Peyer's patch (tissue), 4 donors: ENCODE measurements around the gene PRR7.

Experiments used
- POLR2A ChIP-seq, 2 donors: fragments of 450-650 bp; IDR thresholded peaks; one replicate each; pipeline ENCODE4 v1.5.1; 2017; ENCODE audit warnings: antibody characterized with exemption in 2 of 2, mild to moderate bottlenecking in 2 of 2, moderate library complexity in 2 of 2
- TF ChIP-seq, protein P1 (sequence below), 6 experiments: fragments of 450-650 bp in 4 of 6; fragments of 200-600 bp in 2 of 6; sonication (generic) in 1 of 6; IDR thresholded peaks; one replicate each; pipeline ENCODE4 v1.5.1; 2017 to 2019; ENCODE audit warnings: antibody characterized with exemption in 6 of 6, mild to moderate bottlenecking in 3 of 6, moderate library complexity in 1 of 6

DNA sequence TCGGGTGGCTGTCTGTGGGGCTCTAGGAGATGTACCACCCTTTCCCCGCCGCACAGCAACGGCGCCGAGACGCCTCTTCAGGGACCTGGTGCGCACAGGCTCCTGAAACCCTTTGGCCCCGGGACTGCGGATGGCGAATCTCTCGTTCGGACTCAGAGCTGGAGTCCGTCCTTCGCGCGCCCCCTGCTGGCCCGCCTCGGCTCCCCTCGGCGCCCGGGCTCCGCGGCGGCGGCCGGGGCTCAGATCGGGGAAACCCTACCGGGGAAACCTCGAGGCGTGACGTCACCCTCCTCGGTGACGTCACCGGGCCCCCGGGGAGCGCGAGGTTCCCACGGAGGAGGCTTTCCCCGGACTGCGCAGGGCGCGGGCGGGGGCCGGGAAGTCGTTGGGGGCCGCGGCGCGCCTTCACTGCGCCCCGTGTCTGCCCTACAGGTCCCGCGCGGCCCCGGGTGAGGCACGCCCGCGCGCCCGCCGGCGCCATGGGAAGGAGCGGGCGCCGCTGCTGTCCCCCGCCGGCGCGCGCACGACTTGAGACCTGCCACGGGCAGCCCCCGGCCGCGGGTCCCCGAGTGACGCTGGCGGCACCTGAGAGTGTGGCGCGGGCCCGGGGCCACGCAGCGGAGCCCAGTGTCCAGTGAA lies 7.9 kb downstream of the PRR7 start:
- TF ChIP-seq, protein P1, sequence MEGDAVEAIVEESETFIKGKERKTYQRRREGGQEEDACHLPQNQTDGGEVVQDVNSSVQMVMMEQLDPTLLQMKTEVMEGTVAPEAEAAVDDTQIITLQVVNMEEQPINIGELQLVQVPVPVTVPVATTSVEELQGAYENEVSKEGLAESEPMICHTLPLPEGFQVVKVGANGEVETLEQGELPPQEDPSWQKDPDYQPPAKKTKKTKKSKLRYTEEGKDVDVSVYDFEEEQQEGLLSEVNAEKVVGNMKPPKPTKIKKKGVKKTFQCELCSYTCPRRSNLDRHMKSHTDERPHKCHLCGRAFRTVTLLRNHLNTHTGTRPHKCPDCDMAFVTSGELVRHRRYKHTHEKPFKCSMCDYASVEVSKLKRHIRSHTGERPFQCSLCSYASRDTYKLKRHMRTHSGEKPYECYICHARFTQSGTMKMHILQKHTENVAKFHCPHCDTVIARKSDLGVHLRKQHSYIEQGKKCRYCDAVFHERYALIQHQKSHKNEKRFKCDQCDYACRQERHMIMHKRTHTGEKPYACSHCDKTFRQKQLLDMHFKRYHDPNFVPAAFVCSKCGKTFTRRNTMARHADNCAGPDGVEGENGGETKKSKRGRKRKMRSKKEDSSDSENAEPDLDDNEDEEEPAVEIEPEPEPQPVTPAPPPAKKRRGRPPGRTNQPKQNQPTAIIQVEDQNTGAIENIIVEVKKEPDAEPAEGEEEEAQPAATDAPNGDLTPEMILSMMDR (IDR thresholded peaks at IDR 0.05) = peak; percentile 97 to 99 (median 98)
- TF ChIP-seq POLR2A (IDR thresholded peaks at IDR 0.05) = no peak
